NCI-H524 (cell line): ENCODE results near the gene ZC3H10.
"Not testable (repeated sequence)": the region's sequence is repeated elsewhere in the genome, so short reads cannot be mapped to it uniquely, and the experiment has no call there.

Experiments
- DNase-seq, 2 experiments: peaks; one replicate each; lab custom pipeline; 2025; lab: John Stamatoyannopoulos, UW

Gene ZC3H10

DNA sequence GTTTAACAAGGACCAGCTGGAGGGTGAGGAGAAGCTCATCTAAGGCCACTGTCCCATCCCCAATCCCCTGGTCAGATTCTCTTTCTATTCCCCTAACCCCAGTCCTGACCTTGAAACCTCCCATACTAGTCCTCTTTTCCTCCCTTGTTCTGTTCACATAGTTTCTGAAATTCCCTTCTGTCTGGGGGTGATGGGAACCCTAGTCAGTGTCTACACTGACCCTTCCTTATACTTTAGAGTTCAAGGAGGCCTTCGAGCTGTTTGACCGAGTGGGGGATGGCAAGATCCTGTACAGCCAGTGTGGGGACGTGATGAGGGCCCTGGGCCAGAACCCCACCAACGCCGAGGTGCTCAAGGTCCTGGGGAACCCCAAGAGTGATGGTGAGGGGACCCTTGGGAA is 36.8 kb downstream of the ZC3H10 start:
- DNase-seq: no peak

DNA sequence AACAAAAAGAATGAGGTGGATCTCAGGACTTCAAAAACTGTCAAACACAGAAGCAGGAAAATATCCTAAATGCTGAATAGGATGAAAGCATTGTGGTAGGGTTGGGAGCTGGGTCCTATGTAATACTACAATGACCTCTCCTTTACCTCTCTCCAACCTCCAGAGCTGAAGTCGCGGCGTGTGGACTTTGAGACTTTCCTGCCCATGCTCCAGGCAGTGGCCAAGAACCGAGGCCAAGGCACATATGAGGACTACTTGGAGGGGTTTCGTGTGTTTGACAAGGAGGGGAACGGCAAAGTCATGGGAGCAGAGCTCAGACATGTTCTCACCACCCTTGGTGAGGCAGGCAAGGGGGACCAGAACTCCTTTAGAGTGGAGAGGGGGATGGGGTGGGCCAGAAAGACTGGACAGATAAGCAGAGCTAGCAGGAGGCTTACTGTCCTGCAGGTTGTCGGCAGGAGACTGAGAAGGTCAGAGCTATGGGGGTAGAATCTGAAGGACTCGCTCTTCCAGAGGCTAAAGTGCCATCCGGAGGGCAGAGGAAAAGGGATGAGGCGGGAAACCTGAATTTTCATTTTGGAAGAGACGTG is 37.3 kb downstream of the ZC3H10 start:
- DNase-seq: no peak

DNA sequence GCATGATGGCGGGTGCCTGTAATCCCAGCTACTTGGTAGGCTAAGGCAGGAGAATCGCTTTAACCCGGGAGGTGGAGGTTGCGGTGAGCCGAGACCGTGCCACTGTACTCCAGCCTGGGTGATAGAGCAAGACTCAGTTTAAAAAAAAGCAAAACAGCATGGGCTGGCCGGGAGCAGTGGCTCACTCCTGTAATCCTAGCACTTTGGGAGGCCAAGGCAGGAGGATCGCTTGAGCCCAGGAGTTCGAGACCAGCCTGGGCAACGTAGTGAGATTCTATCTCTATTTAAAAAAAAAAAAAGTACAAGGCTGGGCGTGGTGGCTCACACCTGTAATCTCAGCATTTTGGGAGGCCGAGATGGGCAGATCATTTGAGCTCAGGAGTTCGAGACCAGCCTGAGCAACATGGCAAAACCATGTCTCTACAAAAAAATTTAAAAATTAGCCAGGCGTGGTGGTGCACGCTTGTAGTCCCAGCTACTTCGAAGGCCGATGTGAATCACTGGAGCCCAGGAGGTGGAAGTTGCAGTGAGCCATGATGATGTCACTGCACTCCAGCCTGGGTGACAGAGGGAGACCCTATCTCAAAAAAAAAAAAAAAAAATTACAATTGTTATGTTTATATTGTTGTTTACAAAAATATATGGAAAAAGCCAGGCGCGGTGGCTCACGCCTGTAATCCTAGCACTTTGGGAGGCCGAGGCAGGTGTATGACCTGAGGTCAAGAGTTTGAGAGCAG is 38.6 kb downstream of the ZC3H10 start:
- DNase-seq: not testable (repeated sequence)

DNA sequence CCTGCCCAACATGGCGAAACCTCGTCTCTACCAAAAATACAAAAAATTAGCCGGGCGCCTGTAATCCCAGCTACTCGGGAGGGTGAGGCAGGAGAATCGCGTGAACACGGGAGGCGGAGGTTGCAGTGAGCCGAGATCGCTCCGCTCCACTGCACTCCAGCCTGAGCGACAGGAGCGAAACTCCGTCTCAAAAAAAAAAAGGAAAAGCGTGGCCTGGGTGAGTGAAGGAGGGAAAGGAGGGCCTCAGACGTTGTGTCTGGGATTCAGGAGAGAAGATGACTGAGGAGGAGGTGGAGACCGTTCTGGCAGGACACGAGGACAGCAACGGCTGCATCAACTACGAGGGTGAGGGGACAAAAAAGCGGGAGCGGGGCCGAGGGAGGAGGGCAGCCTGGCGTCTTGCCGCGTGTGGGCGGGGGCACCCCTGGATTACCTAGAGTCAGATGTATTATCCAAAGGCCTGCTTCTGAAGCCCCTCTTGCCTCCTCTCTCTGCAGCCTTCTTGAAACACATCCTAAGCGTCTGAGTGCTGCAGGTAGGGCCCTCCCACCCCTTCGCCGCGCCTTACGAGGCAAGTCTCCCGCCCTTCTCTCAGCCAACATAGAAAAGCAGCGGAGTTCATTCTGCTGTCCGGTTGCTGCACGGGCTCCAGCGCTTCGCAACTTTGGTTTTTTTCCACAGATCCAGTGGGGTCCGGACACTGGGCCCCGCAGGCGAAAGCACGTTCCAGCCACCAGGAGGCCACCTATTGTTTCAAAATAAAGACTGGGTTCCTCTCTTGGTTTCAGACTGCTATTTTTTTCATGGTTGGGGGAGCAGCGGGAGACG is 39.3 kb downstream of the ZC3H10 start:
- peak; percentile 77 to 85 for DNase-seq

DNA sequence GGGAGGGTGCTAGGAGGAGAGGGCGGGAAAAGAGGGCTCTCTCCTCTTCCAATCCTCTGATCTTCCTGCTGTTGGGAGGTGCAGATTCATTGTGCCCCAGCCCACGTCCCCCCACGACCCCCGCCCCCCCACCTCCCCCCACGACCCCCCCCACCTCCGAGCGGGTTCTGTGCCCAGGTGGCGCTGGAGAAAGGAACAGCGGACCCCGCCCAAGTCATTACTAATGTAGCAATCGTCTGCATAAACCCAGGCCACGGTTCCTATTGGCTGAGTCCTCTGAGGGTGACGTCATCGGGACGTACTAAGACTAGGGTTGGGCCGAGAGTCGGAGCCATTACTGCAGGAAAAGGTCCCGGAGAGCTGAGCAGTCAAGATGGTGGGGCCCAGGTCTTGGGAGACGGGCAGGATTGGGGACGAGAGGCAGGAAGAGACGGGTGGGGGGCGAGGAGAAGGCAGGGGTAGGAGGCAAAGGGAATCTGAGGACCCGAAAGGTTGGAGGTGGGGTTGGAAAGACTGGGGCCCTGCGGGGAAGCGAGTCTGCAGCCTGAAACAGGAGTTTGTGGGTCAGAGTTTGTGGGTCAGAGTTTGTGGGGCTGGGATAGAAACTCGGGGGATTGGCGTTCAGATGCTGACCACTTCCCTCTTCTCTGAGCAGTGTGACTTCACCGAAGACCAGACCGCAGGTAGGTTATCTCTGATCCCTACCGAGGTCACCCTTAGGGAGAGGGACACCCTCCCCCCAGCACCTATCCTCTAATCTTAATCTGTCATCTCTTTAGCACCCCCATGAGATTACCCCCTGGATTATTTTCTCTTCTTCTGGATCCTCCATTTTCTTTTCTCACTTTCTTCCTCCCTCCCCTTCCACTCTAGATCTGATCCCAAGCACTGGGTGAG is 40.2 kb downstream of the ZC3H10 start, which contains the start of gene MYL6:
MYL6 (plus strand) TSS at position 331 of the 897 bp plus-strand sequence; CDS start at position 374, 43 bp downstream.
- DNase-seq: peak; percentile 95 to 98

DNA sequence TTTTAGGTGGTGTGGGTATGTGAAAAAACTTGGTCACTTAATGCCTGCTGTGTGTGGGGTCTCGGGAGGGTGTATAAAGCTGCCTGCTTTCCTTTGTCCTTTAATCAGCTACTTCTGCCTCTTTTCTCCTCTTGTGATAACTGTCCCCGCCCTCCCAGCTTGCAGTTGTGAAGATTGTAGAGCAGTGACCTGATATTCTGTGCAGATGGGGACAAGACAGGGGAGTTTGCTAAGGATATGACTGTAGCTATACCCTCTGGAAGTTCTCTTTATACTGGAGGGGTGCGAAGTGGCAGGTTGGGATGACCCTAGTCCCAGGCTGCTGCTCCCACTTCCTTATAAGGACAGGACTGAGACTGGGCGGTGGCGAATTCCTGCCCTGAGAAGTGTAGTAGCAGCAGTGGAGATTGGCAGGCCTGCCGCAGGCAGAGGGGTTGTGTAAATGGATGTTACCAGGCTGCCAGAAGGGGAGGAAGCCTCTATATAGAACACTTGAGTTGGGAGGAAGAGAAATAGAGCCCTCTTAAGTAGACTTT is 40.9 kb downstream of the ZC3H10 start:
- peak in 1 of 2 experiments; percentile 38 for DNase-seq

DNA sequence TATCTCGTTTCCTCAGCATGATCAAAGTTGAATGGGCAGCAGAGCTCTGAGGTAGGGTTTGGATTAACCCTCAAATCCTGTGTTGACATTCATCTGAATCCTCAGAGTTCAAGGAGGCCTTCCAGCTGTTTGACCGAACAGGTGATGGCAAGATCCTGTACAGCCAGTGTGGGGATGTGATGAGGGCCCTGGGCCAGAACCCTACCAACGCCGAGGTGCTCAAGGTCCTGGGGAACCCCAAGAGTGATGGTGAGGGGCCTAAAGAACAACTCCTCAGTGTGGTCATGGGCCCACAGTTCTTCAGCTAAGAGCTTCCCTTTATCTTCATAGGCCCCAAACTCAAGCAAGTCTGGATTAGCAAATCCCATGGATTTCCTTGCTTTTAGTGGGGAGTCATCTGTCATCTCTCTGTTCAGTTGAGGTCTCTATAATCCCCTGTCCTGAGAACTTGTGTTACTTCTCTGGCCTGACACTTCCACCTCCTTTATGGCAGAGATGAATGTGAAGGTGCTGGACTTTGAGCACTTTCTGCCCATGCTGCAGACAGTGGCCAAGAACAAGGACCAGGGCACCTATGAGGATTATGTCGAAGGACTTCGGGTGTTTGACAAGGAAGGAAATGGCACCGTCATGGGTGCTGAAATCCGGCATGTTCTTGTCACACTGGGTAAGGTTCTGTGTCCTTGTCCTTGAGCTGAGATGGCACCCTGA is 41.6 kb downstream of the ZC3H10 start:
- DNase-seq: no peak

DNA sequence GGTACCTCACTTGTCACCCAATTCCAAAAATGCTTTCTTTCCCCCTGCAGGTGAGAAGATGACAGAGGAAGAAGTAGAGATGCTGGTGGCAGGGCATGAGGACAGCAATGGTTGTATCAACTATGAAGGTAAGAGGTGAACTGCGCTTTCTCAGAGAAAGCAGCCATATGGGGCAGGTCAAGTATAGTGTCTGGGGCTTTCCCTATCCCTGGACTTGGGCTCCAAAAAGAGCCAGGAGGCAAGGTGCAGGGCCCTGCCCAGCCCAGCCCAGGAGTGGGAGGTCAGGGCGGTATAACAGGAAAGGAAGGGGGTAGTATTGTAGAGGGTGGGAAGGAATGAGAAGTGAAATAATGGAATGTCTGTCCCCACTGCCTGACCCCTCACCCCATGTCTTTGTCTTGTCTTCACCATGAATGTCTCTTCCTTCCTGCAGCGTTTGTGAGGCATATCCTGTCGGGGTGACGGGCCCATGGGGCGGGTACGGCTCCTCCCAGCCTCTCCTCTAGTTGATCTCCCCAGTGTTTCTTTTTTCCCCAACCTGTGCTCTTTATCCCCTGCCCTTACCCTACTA is 42.2 kb downstream of the ZC3H10 start:
- no peak for DNase-seq

DNA sequence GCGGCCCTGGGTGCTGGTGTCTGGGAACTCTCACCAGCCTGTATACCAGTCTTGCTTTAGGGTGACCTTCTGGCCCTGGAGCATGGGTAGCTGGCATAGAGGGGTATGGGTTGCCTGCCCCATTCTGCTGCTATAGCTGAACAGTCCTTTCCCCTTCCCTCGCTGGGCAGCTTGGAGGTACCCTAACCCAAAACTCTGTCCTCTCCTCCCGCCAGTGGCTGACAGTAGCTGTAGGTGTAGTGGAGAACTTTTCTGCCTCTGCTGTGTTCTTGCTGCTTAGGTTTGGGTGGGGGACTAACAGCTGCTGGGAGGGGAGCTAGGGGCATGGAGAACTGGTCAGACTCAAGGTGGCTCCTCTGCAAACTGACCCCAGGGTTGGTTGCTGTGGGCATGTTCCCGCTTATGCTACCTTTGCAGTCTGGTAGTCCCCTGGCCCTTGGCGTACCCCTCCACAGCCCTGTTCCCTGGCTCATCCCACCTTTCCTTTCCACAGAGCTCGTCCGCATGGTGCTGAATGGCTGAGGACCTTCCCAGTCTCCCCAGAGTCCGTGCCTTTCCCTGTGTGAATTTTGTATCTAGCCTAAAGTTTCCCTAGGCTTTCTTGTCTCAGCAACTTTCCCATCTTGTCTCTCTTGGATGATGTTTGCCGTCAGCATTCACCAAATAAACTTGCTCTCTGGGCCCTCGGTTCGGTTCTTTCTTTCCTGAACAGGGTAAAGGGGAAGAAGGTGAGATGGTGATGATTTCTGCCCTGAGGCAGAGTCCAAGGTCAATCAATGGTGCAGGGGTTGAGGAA is 43.0 kb downstream of the ZC3H10 start:
- no peak for DNase-seq

DNA sequence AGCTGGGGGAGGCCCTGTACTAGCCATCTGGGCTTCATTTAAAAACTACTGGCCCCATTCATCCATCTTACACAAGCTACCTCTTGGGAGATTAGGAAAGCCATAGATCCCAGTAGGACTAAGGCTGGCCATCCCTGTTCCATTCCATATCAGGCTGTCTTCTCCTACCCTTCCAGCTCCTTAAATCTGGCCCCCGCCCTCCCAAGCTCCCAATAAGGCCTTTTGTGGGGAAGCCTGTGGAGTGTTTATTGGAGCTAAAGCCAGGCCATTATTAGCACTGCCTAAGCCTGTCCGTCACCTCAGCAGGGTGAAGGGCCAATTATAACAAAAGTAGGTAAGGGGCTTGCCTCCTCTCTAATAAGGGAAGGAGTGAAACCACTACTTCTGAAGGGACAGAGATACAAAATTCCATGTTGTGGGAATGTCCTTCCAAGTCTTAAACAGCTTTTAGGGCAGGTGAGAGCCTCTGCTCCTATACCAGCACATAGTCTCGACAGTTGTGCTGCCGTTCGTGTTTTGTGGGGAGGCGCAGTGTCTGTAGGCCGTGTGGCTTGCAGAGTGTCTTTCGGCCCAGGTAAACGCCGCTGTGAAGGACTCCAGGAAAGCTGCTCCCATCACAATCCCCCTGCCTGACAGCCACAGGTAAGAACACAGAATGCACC is 43.8 kb downstream of the ZC3H10 start:
- DNase-seq: no peak

DNA sequence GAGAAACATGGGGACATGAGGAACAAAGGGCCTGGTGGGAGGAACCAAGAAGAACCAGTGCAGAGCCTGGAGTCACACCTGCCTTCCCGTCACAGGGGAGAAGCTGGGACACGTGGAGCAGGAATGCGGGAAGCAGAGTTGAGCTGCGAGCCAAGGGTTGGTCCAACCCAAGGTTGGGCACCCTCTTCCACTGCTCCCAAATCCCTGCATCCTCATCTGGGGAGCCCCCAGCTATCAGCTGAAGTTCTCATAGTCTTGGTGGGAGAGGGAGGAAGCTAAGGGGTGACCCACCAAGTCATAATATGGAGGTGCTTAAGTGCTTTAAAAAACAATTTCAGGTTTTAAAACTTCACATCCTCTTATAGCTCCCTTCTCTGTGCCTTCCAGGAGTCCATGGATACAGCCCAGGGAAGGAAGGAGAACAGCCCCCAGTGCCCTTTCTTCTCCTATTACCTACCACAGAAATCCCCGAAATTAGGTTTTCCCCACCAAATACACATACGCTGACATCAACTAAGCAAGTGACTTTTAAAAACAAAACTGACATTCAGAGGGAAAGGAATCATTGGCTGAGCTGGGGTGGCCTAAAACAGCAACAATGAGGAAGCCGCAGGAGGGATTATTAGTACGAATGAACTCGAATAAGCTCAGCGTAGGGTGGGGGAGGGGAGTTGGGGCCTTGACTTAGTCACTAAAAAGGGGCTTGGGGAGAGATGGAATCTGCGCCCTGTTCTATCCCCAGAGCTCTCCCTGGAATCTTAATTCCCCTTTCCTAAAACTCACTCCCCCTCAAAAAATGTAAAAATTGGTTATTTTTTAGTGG is 44.6 kb downstream of the ZC3H10 start:
- DNase-seq: no peak

DNA sequence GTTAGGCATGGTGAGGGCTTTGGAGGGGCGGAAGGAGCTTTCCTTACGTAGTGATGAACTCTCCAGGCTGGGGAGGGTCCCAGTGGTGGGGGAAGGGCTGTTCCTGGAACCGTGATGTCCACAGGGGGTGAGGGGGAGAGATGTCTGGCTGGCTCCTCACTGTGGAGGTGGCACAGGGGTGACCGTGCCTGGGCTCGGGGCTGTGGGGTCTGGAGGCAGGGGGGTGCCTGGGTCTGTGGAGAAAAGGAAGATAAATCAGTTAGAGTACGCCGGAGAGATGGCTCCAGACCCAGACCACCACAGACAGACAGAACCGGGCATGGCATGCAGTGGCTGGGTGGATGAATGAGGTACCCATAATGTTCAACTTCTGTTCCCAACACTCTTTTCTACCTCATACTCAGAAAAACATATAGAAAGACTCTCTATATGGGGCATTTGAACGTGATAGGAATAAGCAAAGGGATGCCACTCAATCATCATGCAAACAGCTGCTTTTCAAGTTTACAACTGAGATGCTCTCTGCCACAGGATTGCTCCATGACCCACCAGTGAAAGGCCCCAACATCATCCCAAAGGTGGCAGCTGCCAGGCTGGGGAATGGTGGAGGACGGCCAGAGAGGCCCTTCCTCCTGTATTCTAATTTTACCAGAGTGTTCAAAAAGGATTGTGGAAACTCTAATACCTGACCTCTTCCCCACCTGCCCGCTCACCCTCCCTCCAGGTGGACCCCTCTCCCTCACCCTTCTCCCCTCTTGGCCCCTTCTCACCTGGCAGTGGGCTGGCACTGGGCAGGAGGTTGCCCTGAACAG is 45.7 kb downstream of the ZC3H10 start:
- no peak for DNase-seq

DNA sequence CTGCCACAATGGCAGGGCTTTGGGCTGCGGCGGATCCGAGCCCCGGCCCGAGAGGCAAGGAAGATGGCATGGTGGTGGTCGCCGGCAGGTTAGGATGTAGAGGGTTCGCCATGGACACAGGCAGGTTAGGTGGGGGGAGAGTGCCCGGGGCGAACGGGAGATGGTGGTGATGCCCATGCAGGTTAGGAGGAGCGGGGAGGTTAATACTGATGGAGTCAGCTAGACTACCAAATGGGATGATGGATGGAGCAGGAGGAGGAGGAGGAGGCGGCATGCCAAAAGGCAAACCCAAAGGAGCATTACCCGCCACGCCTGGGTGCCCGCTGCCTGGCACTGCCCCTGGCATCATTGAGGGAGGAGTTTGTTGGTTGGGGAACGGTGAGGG is 46.3 kb downstream of the ZC3H10 start:
- no peak for DNase-seq

DNA sequence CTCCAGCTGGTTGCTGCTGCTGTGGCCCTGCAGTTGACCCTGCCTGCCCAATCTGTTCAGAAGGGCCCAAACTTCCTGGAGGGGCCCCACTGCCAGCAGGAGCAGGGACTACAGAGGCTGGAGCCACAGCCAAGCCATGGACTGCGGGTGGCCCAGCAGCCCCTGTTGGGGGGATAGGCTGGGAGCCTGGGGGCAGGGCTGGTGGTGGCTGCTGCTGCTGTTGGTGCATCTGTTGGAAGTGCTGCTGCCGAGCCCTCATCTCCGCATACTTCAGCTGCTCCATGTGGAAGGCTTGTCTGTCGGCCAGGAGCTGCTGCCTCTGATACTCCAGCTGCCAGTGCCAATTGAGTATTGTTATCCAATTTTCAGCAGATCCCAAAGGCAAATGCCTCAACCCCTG is 47.3 kb downstream of the ZC3H10 start:
- no peak for DNase-seq

DNA sequence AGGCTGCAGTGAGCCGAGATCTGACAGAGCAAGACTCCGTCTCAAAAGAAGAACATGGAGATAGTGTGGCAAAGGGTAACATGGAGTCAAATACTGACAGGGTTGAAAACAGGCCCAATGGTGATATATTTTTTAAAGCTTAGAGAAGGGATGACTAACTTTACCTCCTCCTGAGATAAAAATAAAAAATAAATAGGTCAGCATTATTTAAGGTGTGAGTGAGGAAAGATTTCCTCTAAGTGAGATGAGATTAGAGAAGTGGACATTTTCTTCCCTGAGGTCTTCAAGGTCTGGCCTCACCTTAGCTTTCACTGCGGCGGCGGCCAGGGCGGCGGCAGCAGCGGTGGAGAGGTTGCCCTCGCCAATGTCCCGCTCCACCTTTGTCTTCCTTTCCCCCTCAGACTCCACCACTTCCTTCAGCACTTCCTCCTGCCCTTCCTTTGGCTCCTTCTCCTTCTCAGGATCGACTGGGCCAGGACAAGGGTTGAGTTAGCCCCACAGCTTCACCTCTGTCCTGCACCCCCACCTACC is 51.2 kb downstream of the ZC3H10 start:
- DNase-seq: no peak

DNA sequence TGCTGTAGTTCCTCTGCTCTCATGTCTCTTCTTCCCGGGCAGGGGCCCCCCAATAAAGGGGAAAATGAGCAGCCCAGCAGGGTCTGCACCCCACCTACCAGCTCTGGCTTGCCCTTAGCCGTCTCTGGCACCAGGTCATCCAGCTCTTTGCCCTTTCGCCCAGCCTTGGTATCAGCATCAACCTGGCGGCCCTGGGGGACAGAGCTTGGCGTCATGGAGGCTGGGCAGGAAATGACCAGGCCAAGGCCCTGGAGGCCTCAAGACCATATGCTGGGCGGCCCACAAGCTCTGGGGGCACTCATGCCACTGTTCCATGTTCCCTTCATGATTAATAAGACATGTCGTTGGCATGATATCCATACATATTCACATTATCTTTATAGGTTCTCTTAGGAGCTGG is 54.8 kb downstream of the ZC3H10 start:
- no peak for DNase-seq
